Omental fat pad (tissue), 4 donors: ENCODE results near the gene SSC5D. TPM values are rescaled to one million over a fixed set of nuclear protein-coding genes. Genes with fewer than 3 reads are reported as not detected.

Experiments
- ATAC-seq: fragments of 150-250 bp; one replicate; pipeline ENCODE4 v1.9.1; 2016; ENCODE audit warnings: mild to moderate bottlenecking, moderate library complexity; ENCODE audit not compliant: low FRiP score
- DNase-seq: peaks from one replicate; pipeline ENCODE4 v3.0.0-alpha.2; 2019; ENCODE audit warnings: low spot score
- CTCF ChIP-seq, 3 donors: fragments of 450-650 bp; IDR thresholded peaks; one replicate each; pipeline ENCODE4 v1.5.1; 2016 to 2017; ENCODE audit warnings: antibody characterized with exemption in 3 of 3, mild to moderate bottlenecking in 3 of 3, moderate library complexity in 2 of 3
- total RNA-seq, 4 donors: library from RNA; depleted of rRNA; stranded (reverse); fragments of >200 nt; gene quantifications; one replicate each; pipeline ENCODE4 v1.1.0, GENCODE V29; 2016

The SSC5D gene
- total RNA-seq, 4 donors from 2014 or later: 1.6 to 6.1 (median 3.5) TPM

DNA sequence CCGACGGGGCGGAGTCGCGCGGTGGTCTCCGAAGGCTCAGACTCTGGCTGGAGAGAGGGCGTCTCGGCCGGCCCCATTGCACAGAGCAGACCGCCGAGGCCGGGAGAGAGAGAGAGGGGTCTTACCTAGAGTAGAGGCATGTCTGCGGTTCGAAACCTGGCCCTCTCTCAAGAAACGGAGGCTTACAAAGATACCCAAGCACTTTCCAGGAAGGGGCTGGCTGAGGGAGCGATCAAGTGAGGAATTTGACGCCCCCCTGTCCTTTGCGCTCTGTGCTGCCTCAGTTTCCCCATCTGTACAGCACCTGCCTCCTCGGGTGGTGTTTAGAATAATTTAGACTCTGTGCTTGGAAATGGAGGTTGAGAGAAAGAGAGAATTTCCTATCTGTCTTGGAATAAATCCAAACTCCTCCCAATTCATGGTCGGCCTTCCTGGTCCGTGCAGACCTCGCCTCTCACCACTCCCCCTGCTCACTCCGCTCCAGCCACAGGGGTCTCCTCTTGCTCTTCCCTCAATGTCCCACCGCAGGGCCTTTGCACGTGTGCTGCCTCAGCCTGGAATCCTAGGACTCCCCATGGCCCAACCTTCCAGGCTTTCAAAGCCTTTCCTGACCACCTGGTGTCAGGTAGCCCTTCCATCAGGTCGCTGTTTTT is 26.1 kb upstream of the SSC5D start:
- no peak for TF ChIP-seq CTCF (IDR thresholded peaks at IDR 0.05)
- no peak for ATAC-seq
- no peak for DNase-seq

GRCh38 chr19:55462722-55463121 is 25.5 kb upstream of the SSC5D start:
- TF ChIP-seq CTCF (IDR thresholded peaks at IDR 0.05): no peak
- DNase-seq: no peak
- ATAC-seq: no peak

- DNase-seq (no peak), ATAC-seq (no peak)
- no peak for TF ChIP-seq CTCF (IDR thresholded peaks at IDR 0.05)
These were observed 24.6 kb upstream of the SSC5D start for GRCh38 chr19:55463583-55464031.

DNA sequence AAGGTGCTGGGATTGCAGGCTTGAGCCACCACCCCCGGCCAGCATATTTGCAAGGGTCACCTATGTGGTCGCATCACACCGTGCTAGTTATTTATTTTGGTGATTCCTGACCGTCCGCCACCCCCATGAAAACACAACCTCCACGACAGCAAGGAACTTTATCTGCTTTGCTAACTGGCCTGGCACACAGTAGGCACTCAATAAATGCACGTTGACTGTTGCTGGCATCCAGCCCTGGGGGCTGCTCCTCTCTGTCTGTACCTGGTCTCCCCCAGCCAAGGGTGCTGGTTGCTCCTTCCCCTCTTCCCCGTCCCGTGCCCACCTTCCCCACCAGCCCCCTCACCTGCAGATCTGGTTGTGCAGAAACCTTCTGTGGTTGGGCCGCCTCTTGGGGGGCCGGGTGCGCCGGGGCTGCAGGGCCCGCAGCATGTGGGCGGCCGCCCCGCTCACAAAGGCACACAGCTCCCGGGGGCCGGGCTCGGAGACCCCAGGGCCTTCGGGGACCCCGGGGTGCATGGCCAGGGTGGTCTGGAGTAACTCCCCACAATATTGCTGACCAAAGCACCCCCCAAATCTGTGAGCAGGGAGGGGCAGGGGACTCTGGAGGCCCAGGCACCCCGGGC is 24.1 kb upstream of the SSC5D start:
- no peak for TF ChIP-seq CTCF (IDR thresholded peaks at IDR 0.05)
- no peak for ATAC-seq

GRCh38 chr19:55464662-55465054 is 23.6 kb upstream of the SSC5D start, which contains the start of gene C19orf85:
C19orf85 (minus strand) TSS chr19:55464751; CDS start chr19:55464554, 197 bp downstream.
- DNase-seq (no peak), ATAC-seq (no peak)
- TF ChIP-seq CTCF (IDR thresholded peaks at IDR 0.05): no peak

More for the DNA sequence above, 24.1 kb upstream of the SSC5D start:
- no peak for DNase-seq

GRCh38 chr19:55465460-55466240 is 22.6 kb upstream of the SSC5D start:
- DNase-seq: no peak

More at GRCh38 chr19:55465460-55466240, 22.6 kb upstream of the SSC5D start:
- no peak for TF ChIP-seq CTCF (IDR thresholded peaks at IDR 0.05)
- no peak for ATAC-seq
